Hepatocyte (in vitro differentiated cells): ENCODE data around the gene TFE3. TPM values are rescaled to one million over a fixed set of nuclear protein-coding genes. Genes with fewer than 3 reads are reported as not detected.

Source experiments
- DNase-seq: peaks from one replicate; pipeline ENCODE4 v3.0.0-alpha.2; 2016; ENCODE audit warnings: low spot score
- H2AFZ ChIP-seq: fragments of 200-600 bp; sonication (generic); 2 replicates; pipeline ENCODE4 v1.6.0; 2016; ENCODE audit warnings: antibody characterized with exemption, mild to moderate bottlenecking
- H3K27ac ChIP-seq: fragments of 200-600 bp; sonication (generic); 2 replicates; pipeline ENCODE4 v1.5.1; 2016; ENCODE audit warnings: mild to moderate bottlenecking
- H3K27me3 ChIP-seq: fragments of 200-600 bp; sonication (generic); 2 replicates; pipeline ENCODE4 v1.6.1; 2016
- H3K36me3 ChIP-seq: fragments of 200-600 bp; sonication (generic); replicated peaks from 2 replicates; pipeline ENCODE4 v1.5.1; 2016; ENCODE audit warnings: low read depth; ENCODE audit not compliant: insufficient read depth
- H3K4me1 ChIP-seq: fragments of 200-600 bp; sonication (generic); 2 replicates; pipeline ENCODE4 v1.5.1; 2016; ENCODE audit warnings: mild to moderate bottlenecking, moderate library complexity; ENCODE audit not compliant: insufficient read depth
- H3K4me2 ChIP-seq: fragments of 200-600 bp; sonication (generic); 2 replicates; pipeline ENCODE4 v1.6.0; 2016
- H3K4me3 ChIP-seq: fragments of 200-600 bp; sonication (generic); 2 replicates; pipeline ENCODE4 v1.5.1; 2016; ENCODE audit warnings: mild to moderate bottlenecking
- H3K79me2 ChIP-seq: fragments of 200-600 bp; sonication (generic); 2 replicates; pipeline ENCODE4 v1.6.0; 2017; ENCODE audit warnings: mild to moderate bottlenecking
- H3K9me2 ChIP-seq: fragments of 200-600 bp; sonication (generic); replicated peaks from 2 replicates; pipeline ENCODE4 v1.6.0; 2017; ENCODE audit warnings: mild to moderate bottlenecking; ENCODE audit not compliant: insufficient read depth
- H3K9me3 ChIP-seq: fragments of 200-600 bp; sonication (generic); 2 replicates; pipeline ENCODE4 v1.5.1; 2016; ENCODE audit warnings: low read depth, mild to moderate bottlenecking
- H4K20me1 ChIP-seq: fragments of 200-600 bp; sonication (generic); 2 replicates; pipeline ENCODE4 v1.6.0; 2016; ENCODE audit warnings: mild to moderate bottlenecking; ENCODE audit not compliant: insufficient read depth, poor library complexity, severe bottlenecking
- EZH2 ChIP-seq: fragments of 200-600 bp; sonication (generic); IDR thresholded peaks from 2 replicates; pipeline ENCODE4 v1.6.1; 2016; ENCODE audit warnings: antibody characterized with exemption, mild to moderate bottlenecking, borderline replicate concordance
- EZH2phosphoT487 ChIP-seq: fragments of 200-600 bp; sonication (generic); IDR thresholded peaks from one replicate; pipeline ENCODE4 v1.6.1; 2018; ENCODE audit warnings: antibody characterized with exemption, mild to moderate bottlenecking, low read depth, moderate library complexity; ENCODE audit not compliant: unreplicated experiment, severe bottlenecking
- WGBS: methylation state at CpG from one replicate; pipeline ENCODE4 v1.1.6; 2016; ENCODE audit warnings: low lambda C conversion rate; ENCODE audit errors: missing lambda C conversion rate; 5-methylcytosine and 5-hydroxymethylcytosine counted together
- polyA plus RNA-seq: library from polyadenylated mRNA; unstranded; fragments of >200 nt; fragmentation: Nextera tagmentation; extraction: Ambion mirVana; gene quantifications from 2 replicates; pipeline ENCODE4 v1.2.1, GENCODE V29; 2016
- total RNA-seq: library from RNA; depleted of rRNA; stranded (reverse); fragments of >200 nt; gene quantifications from 2 replicates; pipeline ENCODE4 v1.2.3, GENCODE V29; 2014
- TF ChIP-seq, protein P1 (sequence below): fragments of 200-600 bp; sonication (generic); IDR thresholded peaks from 2 replicates; pipeline ENCODE4 v1.5.1; 2016; ENCODE audit warnings: antibody characterized with exemption, mild to moderate bottlenecking; ENCODE audit not compliant: poor library complexity

Gene TFE3
- total and polyA plus RNA-seq, 2 experiments from 2014 or later = 38.3 to 59.8 TPM

DNA sequence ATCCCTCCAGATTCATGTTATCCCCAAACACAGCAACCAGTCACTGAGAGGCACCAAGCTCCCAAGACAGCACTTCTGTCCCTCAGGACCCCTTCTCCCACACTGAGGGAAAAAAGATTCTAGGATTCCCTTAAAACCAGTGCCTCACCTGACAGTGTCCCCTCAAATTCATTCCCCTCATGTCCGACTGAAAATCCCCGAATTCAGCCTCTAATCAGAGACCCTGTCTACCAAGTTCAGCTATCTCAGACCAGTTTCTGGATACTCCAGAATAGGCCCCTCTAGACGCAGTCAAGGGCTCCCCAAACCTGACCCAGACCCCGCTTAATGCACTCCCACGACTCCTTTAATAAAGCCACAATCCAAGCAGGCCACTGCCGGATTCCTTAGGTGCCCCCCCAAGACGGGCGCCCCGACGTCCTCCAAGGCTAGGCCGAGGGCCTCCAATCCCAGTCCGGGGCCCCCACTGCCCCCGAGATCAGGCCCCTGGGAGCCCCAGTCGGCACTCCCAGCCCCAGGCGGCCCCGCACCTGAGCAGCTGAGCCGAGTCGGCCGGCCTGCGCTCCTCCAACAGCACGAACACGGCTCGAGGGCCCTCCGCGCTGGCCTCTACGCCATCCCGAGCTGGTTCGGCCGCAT lies 457 bp downstream of the TFE3 start:
- peak overlapping the region; percentile 99 for H3K27ac ChIP-seq
- H3K9me3 ChIP-seq = no peaks in the 10 kb centered on the region
- peaks cover 16% of the 10 kb centered on the region for H3K4me1 ChIP-seq
- H3K79me2 ChIP-seq = peaks cover 37% of the 10 kb centered on the region
- H3K9me2 ChIP-seq = no peaks in the 10 kb centered on the region
- DNase-seq = no peak
- H3K4me3 ChIP-seq = peak overlapping the region; percentile 69
- H3K27me3 ChIP-seq = no peaks in the 10 kb centered on the region
- peak overlapping the region; percentile 80 for H3K4me2 ChIP-seq
- no peaks in the 10 kb centered on the region for H3K36me3 ChIP-seq
- H4K20me1 ChIP-seq = no peaks in the 10 kb centered on the region
- TF ChIP-seq EZH2 = no peak
- TF ChIP-seq EZH2phosphoT487 = no peak
- TF ChIP-seq, protein P1, sequence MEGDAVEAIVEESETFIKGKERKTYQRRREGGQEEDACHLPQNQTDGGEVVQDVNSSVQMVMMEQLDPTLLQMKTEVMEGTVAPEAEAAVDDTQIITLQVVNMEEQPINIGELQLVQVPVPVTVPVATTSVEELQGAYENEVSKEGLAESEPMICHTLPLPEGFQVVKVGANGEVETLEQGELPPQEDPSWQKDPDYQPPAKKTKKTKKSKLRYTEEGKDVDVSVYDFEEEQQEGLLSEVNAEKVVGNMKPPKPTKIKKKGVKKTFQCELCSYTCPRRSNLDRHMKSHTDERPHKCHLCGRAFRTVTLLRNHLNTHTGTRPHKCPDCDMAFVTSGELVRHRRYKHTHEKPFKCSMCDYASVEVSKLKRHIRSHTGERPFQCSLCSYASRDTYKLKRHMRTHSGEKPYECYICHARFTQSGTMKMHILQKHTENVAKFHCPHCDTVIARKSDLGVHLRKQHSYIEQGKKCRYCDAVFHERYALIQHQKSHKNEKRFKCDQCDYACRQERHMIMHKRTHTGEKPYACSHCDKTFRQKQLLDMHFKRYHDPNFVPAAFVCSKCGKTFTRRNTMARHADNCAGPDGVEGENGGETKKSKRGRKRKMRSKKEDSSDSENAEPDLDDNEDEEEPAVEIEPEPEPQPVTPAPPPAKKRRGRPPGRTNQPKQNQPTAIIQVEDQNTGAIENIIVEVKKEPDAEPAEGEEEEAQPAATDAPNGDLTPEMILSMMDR = no peak
- WGBS = 50% methylated on average over 25 of the region's 29 CpGs
- no peak overlapping the region for H2AFZ ChIP-seq

DNA sequence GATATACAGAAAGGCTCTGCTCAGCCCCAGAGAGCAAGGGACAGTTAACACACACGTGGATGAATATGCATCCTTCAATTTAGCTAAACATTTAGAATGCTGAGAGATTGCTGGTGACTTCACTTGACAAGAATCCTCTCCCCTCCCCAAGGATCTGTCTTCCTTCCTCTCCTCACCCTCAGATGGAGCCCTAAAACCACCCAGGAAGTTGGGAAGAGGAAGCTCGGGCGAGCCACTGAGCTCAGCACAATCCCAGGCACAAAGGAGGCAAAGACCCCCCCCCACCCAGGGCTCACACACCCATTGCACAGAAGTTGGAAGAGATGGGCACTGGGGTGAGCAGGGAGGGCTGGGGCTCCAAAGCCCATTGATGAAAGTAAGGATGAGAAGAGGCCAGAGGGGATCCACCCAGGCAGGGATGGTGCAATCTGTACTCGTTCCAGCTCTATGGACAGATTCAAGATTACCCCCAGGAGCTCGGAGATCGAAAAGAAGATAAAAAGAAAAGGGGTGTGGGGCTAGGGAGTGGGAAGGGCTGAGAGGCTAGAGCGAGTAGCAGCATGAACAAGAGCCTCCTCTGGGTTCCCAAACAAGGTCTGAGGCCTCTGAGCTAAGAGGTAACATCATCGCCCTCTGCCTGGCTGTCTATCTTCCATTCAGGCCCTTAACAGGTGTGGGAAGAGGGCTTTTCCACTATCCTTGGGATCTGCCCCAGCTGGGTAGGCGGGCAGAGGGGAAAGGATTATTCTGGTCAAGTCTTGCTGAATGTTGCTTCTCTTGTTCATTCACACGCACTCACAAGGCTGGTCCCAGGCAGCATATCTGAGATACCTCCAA lies 1.2 kb downstream of the TFE3 start:
- Histone ChIP-seq H3K4me3 (peak overlapping the region; percentile 69), H3K79me2 (peaks cover 37% of the 10 kb centered on the region), H3K9me3 (no peaks in the 10 kb centered on the region), H3K4me2 (peak overlapping the region; percentile 80), H3K4me1 (peaks cover 16% of the 10 kb centered on the region), H3K27ac (peak overlapping the region; percentile 99), H4K20me1 (no peaks in the 10 kb centered on the region), H2AFZ (no peak overlapping the region), H3K9me2 (no peaks in the 10 kb centered on the region), H3K27me3 (no peaks in the 10 kb centered on the region), H3K36me3 (no peaks in the 10 kb centered on the region)
- WGBS = 39% methylated on average over 10 of the region's 10 CpGs
- DNase-seq = peak; percentile 49
- TF ChIP-seq EZH2phosphoT487 = no peak
- TF ChIP-seq, protein P1 = no peak
- no peak for TF ChIP-seq EZH2

DNA sequence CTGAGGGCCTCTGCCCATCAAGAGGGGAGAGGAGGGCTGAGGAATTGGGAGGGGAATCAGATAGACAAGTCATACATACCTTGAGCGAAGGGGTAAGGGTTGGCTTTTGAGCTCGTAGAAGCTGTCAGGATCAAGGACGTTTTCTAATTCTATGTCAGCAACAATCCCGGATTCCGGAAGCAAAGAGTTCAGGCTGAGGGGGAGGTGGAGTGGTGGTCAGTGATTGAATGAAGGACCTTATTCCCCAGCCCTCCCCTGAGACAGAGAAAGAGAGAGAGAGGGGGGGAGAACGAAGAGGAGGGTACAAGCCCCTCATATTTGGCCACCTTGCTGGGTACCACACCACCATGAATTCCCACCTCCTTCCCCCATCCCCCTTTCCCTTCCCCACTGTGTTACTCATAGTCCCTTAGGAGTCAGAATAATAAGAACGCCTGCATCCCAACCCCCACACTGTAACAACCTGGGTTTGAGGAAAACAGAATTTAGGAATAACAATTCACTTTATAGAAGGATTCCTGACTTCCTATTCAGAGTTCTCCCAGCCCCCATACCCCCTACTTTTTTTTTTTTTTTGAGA lies 2.7 kb downstream of the TFE3 start:
- Histone ChIP-seq H4K20me1 (no peaks in the 10 kb centered on the region), H3K9me3 (no peaks in the 10 kb centered on the region), H3K27ac (peak overlapping the region; percentile 99), H3K27me3 (no peaks in the 10 kb centered on the region), H3K79me2 (peaks cover 37% of the 10 kb centered on the region), H3K4me3 (no peak overlapping the region), H2AFZ (no peak overlapping the region), H3K9me2 (no peaks in the 10 kb centered on the region), H3K4me2 (peak overlapping the region; percentile 80), H3K4me1 (peaks cover 16% of the 10 kb centered on the region), H3K36me3 (no peaks in the 10 kb centered on the region)
- 43% methylated on average over 7 of the region's 7 CpGs for WGBS
- no peak for DNase-seq
- TF ChIP-seq EZH2phosphoT487 = no peak
- TF ChIP-seq EZH2 = no peak
- TF ChIP-seq, protein P1 = no peak
